Measurements from ENCODE around the gene SERPINC1.
A peak's percentile ranks its signal among the peaks of the same experiment; 100 is the strongest.
"Not testable (repeated sequence)": the region's sequence is repeated elsewhere in the genome, so short reads cannot be mapped to it uniquely, and the experiment has no call there.

SERPINC1 gene

DNA sequence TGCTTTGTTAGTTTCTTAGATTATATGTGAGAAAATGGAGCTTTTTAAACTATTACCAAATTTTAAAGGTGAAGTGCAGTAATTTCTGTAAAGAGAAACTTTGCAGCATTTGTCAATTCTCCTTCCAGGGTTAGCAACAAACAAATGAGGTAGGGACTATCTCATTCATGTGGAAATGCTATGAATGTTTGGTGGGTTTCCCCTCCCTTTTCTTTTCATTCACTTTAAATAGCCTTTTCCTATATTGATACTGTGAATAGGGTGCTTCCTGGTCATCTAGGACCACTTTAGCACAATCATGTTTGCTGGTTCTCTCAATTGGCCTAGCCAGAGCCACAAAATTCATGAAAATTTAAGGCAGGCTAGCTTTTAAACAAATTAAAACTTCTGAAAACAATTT lies 28.4 kb downstream of the SERPINC1 start:
- no peak for DNase-seq

- no peak for DNase-seq
These were observed 29.5 kb downstream of the SERPINC1 start for GRCh38 chr1:173887627-173888026.

DNA sequence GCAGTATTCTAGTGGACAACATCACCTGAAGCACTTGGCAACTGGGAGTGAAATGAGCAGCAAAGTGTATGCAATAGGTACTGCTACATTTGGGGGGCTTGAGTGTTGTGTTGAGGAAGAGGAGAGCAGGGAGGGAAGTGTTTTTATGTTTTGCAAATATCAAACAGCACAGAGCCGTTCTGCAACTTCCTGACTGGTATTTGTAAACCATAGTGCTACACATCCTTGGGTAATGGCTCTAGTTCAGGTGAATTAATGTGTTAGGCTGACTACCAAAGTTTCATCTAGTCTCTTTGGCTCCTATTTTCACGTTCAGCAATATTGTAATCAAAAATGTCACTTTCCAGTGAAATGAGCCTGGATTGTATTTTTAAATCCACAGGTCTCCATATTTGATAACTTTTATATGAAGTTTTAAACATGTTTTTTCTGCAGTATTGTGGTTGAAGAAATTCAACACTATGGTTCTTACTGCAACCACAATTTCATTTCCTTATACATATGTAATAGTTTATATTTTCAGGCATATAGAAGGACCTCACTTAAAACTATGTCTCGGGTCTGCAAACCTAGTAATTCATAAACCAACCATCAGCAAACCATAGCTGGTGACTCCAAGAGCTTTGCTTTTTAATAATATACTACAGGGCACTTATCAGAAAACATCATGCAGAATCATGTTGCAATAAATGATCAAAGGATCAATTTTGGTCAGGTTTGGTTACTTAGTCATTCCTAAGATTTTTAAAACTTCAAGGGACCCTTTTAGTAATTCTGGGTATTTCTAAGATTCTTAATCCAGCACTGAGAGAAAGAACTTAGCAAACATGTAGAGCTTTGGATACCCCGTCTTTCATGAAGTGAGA lies 30.1 kb downstream of the SERPINC1 start:
- DNase-seq = no peak

DNA sequence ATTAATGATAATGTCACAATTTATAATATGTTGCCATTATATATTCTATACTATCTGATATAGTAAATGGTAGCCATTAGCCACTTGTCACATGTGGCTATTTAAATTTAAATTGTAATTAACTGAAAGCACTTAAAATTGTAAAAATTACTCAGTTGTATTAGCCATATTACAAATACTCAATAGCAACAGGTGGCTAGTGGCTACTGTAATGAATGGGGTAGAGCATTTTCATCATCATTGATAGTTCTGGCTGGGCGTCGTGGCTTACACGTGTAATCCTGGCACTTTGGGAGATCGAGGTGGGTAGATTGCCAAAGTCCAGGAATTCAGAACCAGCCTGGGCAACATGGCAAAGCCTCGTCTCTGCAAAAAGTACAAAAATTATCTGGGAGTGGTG lies 32.4 kb downstream of the SERPINC1 start:
- DNase-seq = no peak

DNA sequence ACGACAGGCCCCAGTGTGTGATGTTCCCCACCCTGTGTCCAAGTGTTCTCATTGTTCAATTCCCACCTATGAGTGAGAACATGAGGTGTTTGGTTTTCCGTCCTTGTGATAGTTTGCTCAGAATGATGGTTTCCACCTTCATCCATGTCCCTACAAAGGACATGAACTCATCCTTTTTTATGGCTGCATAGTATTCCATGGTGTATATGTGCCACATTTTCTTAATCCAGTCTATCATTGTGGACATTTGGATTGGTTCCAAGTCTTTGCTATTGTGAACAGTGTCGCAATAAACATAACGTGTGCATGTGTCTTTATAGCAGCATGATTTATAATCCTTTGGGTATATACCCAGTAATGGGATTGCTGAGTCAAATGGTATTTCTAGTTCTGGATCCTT lies 36.0 kb downstream of the SERPINC1 start:
- DNase-seq = not testable (repeated sequence)

DNA sequence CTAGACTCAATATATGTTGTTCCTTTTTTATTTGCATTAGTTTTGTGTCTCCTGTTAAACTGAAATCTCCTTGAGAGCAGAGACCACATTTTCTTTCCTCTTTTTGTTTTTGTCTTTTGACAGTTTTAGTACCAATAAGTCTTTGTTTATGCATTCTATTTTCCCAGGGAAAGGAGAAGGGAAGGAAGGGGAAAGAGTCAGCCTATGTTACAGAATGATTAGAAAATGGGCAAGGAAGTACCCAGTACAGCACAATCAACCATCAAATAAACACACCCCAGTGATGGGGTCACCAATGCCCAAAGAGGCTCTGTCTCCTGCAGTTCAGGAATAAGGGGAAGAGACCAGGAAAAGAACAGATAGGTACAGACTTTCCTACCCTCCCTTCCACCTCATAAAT lies 38.9 kb downstream of the SERPINC1 start:
- no peak for DNase-seq

DNA sequence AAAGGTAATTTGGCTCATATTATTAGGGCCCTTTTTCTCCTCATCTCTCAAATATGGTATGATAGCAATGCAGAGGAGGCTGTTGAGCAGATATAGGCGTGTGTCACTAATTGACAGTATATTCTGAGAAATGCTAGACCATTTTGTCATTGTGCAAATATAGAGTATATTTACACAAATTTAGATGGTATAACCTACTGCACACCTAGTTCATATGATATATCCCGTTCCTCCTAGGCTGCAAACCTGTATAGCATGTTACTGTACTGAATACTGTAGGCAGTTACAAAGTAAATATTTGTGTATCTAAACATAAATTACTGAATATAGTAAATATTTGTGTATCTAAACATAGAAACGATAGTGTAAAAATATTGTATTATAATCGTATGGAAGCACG lies 40.4 kb downstream of the SERPINC1 start:
- DNase-seq = no peak

GRCh38 chr1:173871500-173871899 lies 45.6 kb downstream of the SERPINC1 start:
- DNase-seq = no peak

GRCh38 chr1:173871091-173871490 lies 46.0 kb downstream of the SERPINC1 start:
- DNase-seq = no peak

- peak; percentile 42 for DNase-seq
These were observed 46.7 kb downstream of the SERPINC1 start for GRCh38 chr1:173870252-173871075.

DNA sequence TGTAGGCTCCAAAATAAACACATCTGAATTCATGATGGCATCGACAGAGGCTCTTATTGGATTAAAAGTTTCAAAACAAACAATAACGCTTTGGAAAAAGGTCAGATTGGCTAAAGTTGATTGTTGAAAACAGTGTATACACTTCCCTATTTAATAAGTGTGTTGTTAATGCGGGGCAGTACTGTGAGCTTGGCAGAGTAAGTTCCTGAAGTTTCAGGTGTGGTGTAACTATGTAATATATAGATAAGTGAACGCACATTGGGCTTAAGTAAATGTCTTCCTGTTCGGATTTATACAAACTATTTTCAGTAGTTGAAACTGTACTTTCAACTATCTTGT lies 48.1 kb downstream of the SERPINC1 start:
- DNase-seq = no peak

GRCh38 chr1:173868266-173869020 lies 48.7 kb downstream of the SERPINC1 start, which contains the start of gene ZBTB37:
ZBTB37 (plus strand) TSS chr1:173868380; CDS start chr1:173870226, 1,846 bp downstream.
- DNase-seq = peak; percentile 98

DNA sequence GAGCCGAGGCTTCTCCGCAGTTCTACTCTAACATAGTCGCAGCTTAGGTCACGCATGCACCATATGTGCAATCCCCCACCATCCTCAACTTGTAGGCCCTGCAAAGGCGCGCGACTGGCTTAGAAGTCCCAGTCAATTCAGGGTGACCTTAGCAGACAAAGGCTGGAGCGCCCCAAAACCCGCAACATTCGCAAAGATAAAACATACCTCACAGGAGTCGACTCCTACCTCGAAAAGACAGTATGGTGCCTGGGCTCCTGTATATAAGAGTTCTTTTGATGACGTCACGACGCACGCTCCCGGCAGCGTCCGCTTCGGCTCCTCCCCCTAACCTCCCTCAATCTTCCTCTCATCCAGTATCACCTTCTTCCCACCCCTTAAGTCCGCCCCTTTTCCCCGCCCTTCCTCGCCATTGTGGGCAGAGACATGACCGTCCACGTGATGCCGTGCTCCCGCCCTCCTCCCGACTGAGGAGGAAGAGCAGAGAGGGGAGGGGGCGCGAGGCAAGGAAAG lies 49.3 kb downstream of the SERPINC1 start, which contains the start of gene GAS5:
Gene GAS5, minus strand, starts transcription at position 237 of the 513 bp plus-strand sequence.
- DNase-seq = peak; percentile 100

DNA sequence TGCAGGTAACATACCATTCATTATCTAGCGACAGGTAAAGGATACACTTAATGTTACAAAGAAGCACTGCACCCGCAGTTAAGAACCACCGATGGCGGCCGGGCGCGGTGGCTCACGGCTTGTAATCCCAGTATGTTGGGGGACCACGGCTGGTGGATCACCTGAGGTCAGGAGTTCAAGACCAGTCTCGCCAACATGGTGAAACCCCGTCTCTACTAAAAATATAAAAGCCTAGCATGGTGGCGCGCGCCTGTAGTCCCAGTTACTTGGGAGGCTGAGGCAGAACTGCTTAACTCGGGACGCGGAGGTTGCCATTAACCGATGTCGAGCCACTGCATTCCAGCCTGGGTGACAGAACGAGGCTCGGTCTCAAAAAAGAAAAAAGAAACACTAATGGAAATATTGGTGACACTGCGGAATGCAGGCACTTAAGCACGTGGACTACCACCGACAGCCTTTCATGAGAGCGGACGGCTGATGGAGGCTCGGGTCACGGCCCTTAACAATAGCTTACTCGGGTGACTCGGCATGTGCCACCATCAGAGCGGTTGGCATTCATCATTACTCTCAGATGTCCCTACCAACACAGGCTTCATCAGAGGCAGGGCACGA lies 49.9 kb downstream of the SERPINC1 start:
- peak; percentile 21 for DNase-seq

GRCh38 chr1:173866413-173867115 lies 50.6 kb downstream of the SERPINC1 start:
- no peak for DNase-seq

- no peak for DNase-seq
These were observed 51.5 kb downstream of the SERPINC1 start for GRCh38 chr1:173865468-173866164.

- DNase-seq = no peak
These were observed 52.8 kb downstream of the SERPINC1 start for GRCh38 chr1:173864179-173864867.

- no peak for DNase-seq
These were observed 53.6 kb downstream of the SERPINC1 start for GRCh38 chr1:173863224-173864161.

DNA sequence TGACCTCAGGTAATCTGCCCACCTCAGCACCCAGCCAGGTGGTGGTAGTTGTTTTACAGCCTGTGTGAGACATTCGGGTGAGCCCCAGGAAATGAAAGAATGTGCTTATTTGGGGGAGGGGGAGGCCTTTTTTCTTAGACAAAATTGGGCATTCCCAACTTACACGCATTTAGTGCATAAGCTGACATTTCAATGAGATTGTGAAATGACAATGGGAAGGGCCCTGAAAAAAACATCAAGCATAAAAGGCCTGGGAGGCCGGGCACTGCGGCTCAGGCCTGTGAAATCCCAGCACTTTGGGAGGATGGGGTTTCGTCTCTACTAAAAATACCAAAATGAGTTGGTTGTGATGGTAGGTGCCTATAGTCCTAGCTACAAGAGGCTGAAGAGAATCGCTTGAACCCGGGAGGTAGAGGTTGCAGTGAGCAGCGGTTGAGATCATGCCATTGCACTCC lies 54.3 kb downstream of the SERPINC1 start:
- DNase-seq = no peak

Measured in CD4-positive, alpha-beta T cell treated with Interleukin-17A for 4 hours (primary cell).